ENCODE measurements around the gene ALKBH3.

- TF ChIP-seq CTCF (IDR thresholded peaks at IDR 0.05) (no peak), POLR2A (IDR thresholded peaks at IDR 0.05) (no peak)
Observed at GRCh38 chr11:43907028-43907975, 26.7 kb downstream of the ALKBH3 start.

Measured in testis (tissue), 2 donors.